GM12873 (cell line): Measurements from ENCODE around the gene LRRC75B.

Experiments
- CTCF ChIP-seq: IDR thresholded peaks from 2 replicates; pipeline ENCODE4 v1.5.1; 2012; ENCODE audit warnings: low read depth, mild to moderate bottlenecking, moderate library complexity, low read length, control low read depth; ENCODE audit not compliant: insufficient read depth; ENCODE audit errors: missing control alignments

Gene LRRC75B

GRCh38 chr22:24589518-24590030 is 3.3 kb downstream of the LRRC75B start:
- TF ChIP-seq CTCF, result no peak

GRCh38 chr22:24588757-24589481 is 4.0 kb downstream of the LRRC75B start:
- TF ChIP-seq CTCF, result no peak

- TF ChIP-seq CTCF, result no peak
These were observed 4.5 kb downstream of the LRRC75B start for GRCh38 chr22:24588381-24588756.

GRCh38 chr22:24587948-24588347 is 4.9 kb downstream of the LRRC75B start:
- TF ChIP-seq CTCF, result no peak

GRCh38 chr22:24587251-24587650 is 5.6 kb downstream of the LRRC75B start:
- TF ChIP-seq CTCF, result no peak

- TF ChIP-seq CTCF, result no peak
These were observed 6.8 kb downstream of the LRRC75B start for GRCh38 chr22:24585927-24586546.

- no peak for TF ChIP-seq CTCF
These were observed 7.4 kb downstream of the LRRC75B start for GRCh38 chr22:24585461-24585860.
